ENCODE data around the gene ENTPD6.

ENTPD6 gene

GRCh38 chr20:25252686-25253421 lies 57.3 kb downstream of the ENTPD6 start:
- peaks cover 3% of the 10 kb centered on the region for H3K4me1 ChIP-seq (ENCODE audit: insufficient read depth, insufficient read length)
- TF ChIP-seq SUZ12 (IDR thresholded peaks at IDR 0.05; ENCODE audit: extremely low read depth, insufficient read depth, insufficient read length) (no peak), ZNF274 (IDR thresholded peaks at IDR 0.05; ENCODE audit: low read depth, low read length) (no peak), YY1 (IDR thresholded peaks at IDR 0.05; ENCODE audit: insufficient read depth, insufficient read length) (no peak)
- H3K9me3 ChIP-seq (ENCODE audit: insufficient read depth, low read length) = no peaks in the 10 kb centered on the region
- H3K4me3 ChIP-seq (ENCODE audit: insufficient read length, low read depth) = no peak overlapping the region
- H3K27me3 ChIP-seq (ENCODE audit: insufficient read depth, insufficient read length) = no peaks in the 10 kb centered on the region
- peaks cover 41% of the 10 kb centered on the region for H3K36me3 ChIP-seq (ENCODE audit: insufficient read depth, insufficient read length, low read length)
- DNase-seq (ENCODE audit: low read depth, low spot score) = no peak
- no peak overlapping the region for H3K9ac ChIP-seq (ENCODE audit: insufficient read length, low read depth)

- Histone ChIP-seq H3K9ac (ENCODE audit: insufficient read length, low read depth) (no peak overlapping the region), H3K36me3 (ENCODE audit: insufficient read depth, insufficient read length, low read length) (peaks cover 49% of the 10 kb centered on the region), H3K4me3 (ENCODE audit: insufficient read length, low read depth) (no peak overlapping the region), H3K27me3 (ENCODE audit: insufficient read depth, insufficient read length) (no peaks in the 10 kb centered on the region), H3K4me1 (ENCODE audit: insufficient read depth, insufficient read length) (peaks cover 3% of the 10 kb centered on the region), H3K9me3 (ENCODE audit: insufficient read depth, low read length) (no peaks in the 10 kb centered on the region)
- DNase-seq (ENCODE audit: low read depth, low spot score) = no peak
- TF ChIP-seq YY1 (IDR thresholded peaks at IDR 0.05; ENCODE audit: insufficient read depth, insufficient read length) (no peak), SUZ12 (IDR thresholded peaks at IDR 0.05; ENCODE audit: extremely low read depth, insufficient read depth, insufficient read length) (no peak), ZNF274 (IDR thresholded peaks at IDR 0.05; ENCODE audit: low read depth, low read length) (no peak)
Measured at GRCh38 chr20:25253606-25254275, 58.2 kb downstream of the ENTPD6 start.

- H3K36me3 ChIP-seq (ENCODE audit: insufficient read depth, insufficient read length, low read length) = peaks cover 57% of the 10 kb centered on the region
- DNase-seq (ENCODE audit: low read depth, low spot score) = no peak
Measured at GRCh38 chr20:25254571-25254970, 59.1 kb downstream of the ENTPD6 start.

GRCh38 chr20:25254986-25255680 lies 59.6 kb downstream of the ENTPD6 start:
- Histone ChIP-seq H3K9ac (ENCODE audit: insufficient read length, low read depth) (no peak overlapping the region), H3K36me3 (ENCODE audit: insufficient read depth, insufficient read length, low read length) (peaks cover 63% of the 10 kb centered on the region), H3K9me3 (ENCODE audit: insufficient read depth, low read length) (peaks cover 7% of the 10 kb centered on the region; the same call in 1 of the 2 replicates), H3K4me1 (ENCODE audit: insufficient read depth, insufficient read length) (peaks cover 3% of the 10 kb centered on the region), H3K27me3 (ENCODE audit: insufficient read depth, insufficient read length) (no peaks in the 10 kb centered on the region), H3K4me3 (ENCODE audit: insufficient read length, low read depth) (no peak overlapping the region)
- no peak for DNase-seq (ENCODE audit: low read depth, low spot score)
- TF ChIP-seq SUZ12 (IDR thresholded peaks at IDR 0.05; ENCODE audit: extremely low read depth, insufficient read depth, insufficient read length) = no peak
- TF ChIP-seq ZNF274 (IDR thresholded peaks at IDR 0.05; ENCODE audit: low read depth, low read length) = no peak
- TF ChIP-seq YY1 (IDR thresholded peaks at IDR 0.05; ENCODE audit: insufficient read depth, insufficient read length) = no peak

More at GRCh38 chr20:25254571-25254970, 59.1 kb downstream of the ENTPD6 start:
- Histone ChIP-seq H3K9ac (ENCODE audit: insufficient read length, low read depth) (no peak overlapping the region), H3K4me1 (ENCODE audit: insufficient read depth, insufficient read length) (peaks cover 3% of the 10 kb centered on the region), H3K9me3 (ENCODE audit: insufficient read depth, low read length) (0 out of 2 replicates have a peak, but pooled peaks cover 2% of the 10 kb centered on the region), H3K4me3 (ENCODE audit: insufficient read length, low read depth) (no peak overlapping the region), H3K27me3 (ENCODE audit: insufficient read depth, insufficient read length) (no peaks in the 10 kb centered on the region)
- TF ChIP-seq YY1 (IDR thresholded peaks at IDR 0.05; ENCODE audit: insufficient read depth, insufficient read length) = no peak

- Histone ChIP-seq H3K36me3 (ENCODE audit: insufficient read depth, insufficient read length, low read length) (peaks cover 63% of the 10 kb centered on the region), H3K4me3 (ENCODE audit: insufficient read length, low read depth) (no peak overlapping the region), H3K9me3 (ENCODE audit: insufficient read depth, low read length) (peaks cover 14% of the 10 kb centered on the region; the same call in 1 of the 2 replicates), H3K4me1 (ENCODE audit: insufficient read depth, insufficient read length) (peaks cover 3% of the 10 kb centered on the region), H3K27me3 (ENCODE audit: insufficient read depth, insufficient read length) (no peaks in the 10 kb centered on the region), H3K9ac (ENCODE audit: insufficient read length, low read depth) (no peak overlapping the region)
- no peak for DNase-seq (ENCODE audit: low read depth, low spot score)
- no peak for TF ChIP-seq ZNF274 (IDR thresholded peaks at IDR 0.05; ENCODE audit: low read depth, low read length)
- no peak for TF ChIP-seq YY1 (IDR thresholded peaks at IDR 0.05; ENCODE audit: insufficient read depth, insufficient read length)
- no peak for TF ChIP-seq SUZ12 (IDR thresholded peaks at IDR 0.05; ENCODE audit: extremely low read depth, insufficient read depth, insufficient read length)
Measured at GRCh38 chr20:25256226-25256859, 60.8 kb downstream of the ENTPD6 start.

- Histone ChIP-seq H3K27me3 (ENCODE audit: insufficient read depth, insufficient read length) (no peaks in the 10 kb centered on the region), H3K9me3 (ENCODE audit: insufficient read depth, low read length) (peaks cover 14% of the 10 kb centered on the region; the same call in 1 of the 2 replicates), H3K9ac (ENCODE audit: insufficient read length, low read depth) (no peak overlapping the region), H3K4me1 (ENCODE audit: insufficient read depth, insufficient read length) (peaks cover 3% of the 10 kb centered on the region), H3K4me3 (ENCODE audit: insufficient read length, low read depth) (no peak overlapping the region), H3K36me3 (ENCODE audit: insufficient read depth, insufficient read length, low read length) (peaks cover 63% of the 10 kb centered on the region)
- DNase-seq (ENCODE audit: low read depth, low spot score) = no peak
- TF ChIP-seq ZNF274 (IDR thresholded peaks at IDR 0.05; ENCODE audit: low read depth, low read length) = no peak
- TF ChIP-seq SUZ12 (IDR thresholded peaks at IDR 0.05; ENCODE audit: extremely low read depth, insufficient read depth, insufficient read length) = no peak
- no peak for TF ChIP-seq YY1 (IDR thresholded peaks at IDR 0.05; ENCODE audit: insufficient read depth, insufficient read length)
Measured at GRCh38 chr20:25257130-25257529, 61.6 kb downstream of the ENTPD6 start.
